Activated T-helper 1 cell treated with anti-CD3 and anti-CD28 coated beads, Interleukin-2, amount 50 U/mL, for 16 hours (primary cell): ENCODE results near the gene PSME2.

Experiments used
- DNase-seq, 2 donors: peaks; one replicate each; pipeline ENCODE4 v3.0.0-alpha.2; 2020; ENCODE audit warnings: low read depth in 1 of 2, low spot score in 1 of 2

Gene PSME2

DNA sequence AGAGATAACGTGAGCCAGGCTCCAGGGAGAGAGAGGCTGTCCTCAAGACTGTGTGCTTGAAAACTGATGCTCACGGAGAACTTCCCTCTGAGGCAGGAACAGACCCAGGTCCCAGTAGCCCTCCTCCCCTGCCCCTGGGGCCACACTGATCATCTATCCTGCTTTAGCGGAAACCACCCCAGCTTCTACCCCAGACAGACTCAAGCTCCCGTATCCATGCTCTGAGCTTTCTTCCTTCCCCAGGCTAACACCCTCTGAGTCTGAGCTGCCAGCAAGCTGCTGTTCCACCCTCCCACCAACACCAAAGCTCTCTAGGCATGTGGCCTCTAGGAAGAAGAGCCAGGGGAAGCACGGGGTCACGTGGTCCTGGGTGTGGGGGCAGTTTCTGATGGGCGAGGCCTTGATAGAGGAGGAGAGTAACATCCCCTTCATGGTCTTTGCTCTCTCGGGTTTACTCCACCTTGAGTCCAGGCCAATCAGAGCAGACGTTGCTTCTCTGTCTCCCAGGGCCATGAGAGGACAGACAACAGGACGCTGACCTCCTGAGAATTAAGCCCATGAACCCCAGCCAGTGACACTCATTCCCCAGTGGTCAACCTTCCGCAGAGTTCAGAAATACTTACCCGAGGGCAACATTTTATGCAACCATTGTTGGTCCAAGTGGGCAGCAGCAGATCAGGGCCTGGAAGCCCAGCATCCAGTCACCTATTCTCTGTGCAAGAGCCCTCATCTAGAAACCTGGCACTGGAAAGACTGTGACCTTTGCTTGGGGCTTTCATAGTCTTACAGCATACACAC is 50.9 kb downstream of the PSME2 start:
- DNase-seq = peak in 1 of 2 donors; percentile 36

GRCh38 chr14:24094841-24095270 is 51.6 kb downstream of the PSME2 start:
- DNase-seq = no peak

DNA sequence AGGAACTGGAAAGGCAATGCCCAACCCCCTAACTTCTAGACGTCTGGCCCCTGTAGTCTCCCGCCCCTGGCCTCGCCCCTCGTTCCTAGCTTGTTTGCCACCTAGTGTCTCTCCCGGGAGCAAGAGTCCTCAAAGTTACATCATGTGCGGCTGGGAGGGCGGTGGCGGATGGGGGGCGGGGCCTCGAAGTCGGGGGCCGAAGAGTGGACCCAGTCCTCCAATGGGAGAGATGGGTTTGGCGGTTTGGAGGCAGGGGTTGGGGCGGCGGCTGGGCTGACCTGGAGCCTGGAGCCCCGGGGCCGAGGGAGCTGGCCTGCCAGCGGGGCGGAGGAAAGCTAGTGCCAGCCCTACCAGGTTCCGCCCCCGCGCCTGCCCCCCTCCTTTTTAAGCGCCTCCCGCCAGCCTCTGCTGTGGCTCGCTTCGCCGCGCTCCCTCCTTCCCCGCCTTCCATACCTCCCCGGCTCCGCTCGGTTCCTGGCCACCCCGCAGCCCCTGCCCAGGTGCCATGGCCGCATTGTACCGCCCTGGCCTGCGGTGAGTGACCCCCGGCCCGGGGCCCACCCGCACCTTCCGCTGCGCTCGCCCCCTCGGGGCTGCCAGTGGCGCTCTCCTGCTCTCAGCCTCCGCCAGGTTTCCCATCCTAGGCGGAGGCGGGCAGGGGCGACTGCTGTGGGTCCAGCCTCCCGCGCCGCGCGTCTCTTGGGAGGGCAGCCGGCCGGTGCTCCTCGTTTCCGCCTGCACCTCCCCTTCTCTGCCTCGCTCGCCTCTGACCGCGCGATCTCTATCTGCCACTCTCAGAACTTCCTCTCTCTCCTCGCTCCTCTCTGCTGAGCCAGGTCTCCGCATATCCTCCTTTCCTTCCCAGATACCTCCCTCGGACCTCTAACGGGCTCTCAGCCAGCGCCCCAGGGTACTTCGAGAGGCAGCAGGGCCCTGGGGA is 52.2 kb downstream of the PSME2 start, which contains the start of gene PCK2:
TSS of gene PCK2 (plus strand) at position 411 of the 940 bp plus-strand sequence. CDS start at position 506, 95 bp downstream.
- DNase-seq = peak; percentile 42 to 82
